ENCODE data around the gene MAN1C1. TPM values are rescaled to one million over a fixed set of nuclear protein-coding genes. Genes with fewer than 3 reads are reported as not detected.

The MAN1C1 gene
- total and polyA plus RNA-seq, 9 of the 15 experiments (the other 6 are each of a cell fraction or from before 2014, with no cell fraction given): 0.04 to 0.44 (median 0.10) TPM; not detected in 3

DNA sequence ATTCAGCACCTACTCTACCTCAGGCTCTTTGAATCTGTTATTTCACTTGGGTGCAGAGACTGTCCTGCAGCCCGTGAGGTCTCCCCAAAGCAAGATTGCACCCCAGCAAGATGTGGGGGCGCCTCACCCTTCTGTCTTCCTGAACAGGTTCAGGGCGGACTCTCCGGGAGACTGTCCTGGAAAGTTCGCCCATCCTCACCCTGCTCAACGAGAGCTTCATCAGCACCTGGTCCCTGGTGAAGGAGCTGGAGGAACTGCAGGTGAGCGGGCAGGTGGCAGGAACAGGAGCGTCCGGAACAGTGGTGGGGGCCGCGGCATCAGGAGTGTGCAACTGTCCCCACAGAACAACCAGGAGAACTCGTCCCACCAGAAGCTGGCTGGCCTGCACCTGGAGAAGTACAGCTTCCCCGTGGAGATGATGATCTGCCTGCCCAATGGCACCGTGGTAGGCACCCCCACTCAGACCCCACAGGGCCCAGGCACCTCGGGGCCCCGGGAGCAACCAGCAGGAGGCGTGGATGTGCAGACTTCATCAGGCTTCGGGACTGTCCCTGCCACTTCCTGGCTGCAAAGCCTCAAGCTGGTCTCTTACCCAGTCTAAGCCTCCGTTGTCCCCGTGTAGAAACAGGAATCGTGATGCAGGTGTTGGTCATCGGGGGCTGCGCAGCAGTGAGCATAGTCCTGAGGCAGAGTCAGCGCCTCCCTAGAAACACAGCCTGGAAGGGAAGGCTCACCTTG is 197.3 kb downstream of the MAN1C1 start:
- in situ Hi-C loops (cut with MboI) (loop anchor here (10.0 kb wide), 1 partner anchor 409 kb away; no protein-coding TSS in a partner anchor), intact Hi-C loops (cut with micrococcal nuclease) (no loop called here)
- 0 out of 4 replicates have a peak, but pooled peaks of 1 of the 2 experiments have one; percentile 21 for TF ChIP-seq TEAD1 (CRISPR knock-in tag; IDR thresholded peaks at IDR 0.05)
- TF ChIP-seq, protein P1, sequence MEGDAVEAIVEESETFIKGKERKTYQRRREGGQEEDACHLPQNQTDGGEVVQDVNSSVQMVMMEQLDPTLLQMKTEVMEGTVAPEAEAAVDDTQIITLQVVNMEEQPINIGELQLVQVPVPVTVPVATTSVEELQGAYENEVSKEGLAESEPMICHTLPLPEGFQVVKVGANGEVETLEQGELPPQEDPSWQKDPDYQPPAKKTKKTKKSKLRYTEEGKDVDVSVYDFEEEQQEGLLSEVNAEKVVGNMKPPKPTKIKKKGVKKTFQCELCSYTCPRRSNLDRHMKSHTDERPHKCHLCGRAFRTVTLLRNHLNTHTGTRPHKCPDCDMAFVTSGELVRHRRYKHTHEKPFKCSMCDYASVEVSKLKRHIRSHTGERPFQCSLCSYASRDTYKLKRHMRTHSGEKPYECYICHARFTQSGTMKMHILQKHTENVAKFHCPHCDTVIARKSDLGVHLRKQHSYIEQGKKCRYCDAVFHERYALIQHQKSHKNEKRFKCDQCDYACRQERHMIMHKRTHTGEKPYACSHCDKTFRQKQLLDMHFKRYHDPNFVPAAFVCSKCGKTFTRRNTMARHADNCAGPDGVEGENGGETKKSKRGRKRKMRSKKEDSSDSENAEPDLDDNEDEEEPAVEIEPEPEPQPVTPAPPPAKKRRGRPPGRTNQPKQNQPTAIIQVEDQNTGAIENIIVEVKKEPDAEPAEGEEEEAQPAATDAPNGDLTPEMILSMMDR (IDR thresholded peaks at IDR 0.05 in 2 of 3, conservative IDR thresholded peaks at IDR 0.05 in 1 of 3; ENCODE audit: insufficient read depth in 2 of 3, low read depth in 1 of 3, low read length in 3 of 3): peak; percentile 27 to 51 (median 44); a peak in 5 of 6 replicates
- peak in 1 of 2 experiments; percentile 49; a peak in 2 of 4 replicates for TF ChIP-seq RAD21 (CRISPR knock-in tag; conservative IDR thresholded peaks at IDR 0.05 in 1 of 2, IDR thresholded peaks at IDR 0.05 in 1 of 2)
- peak; percentile 54 for TF ChIP-seq POLR2G (IDR thresholded peaks at IDR 0.05; ENCODE audit: low read depth, low read length)
- no peak for TF ChIP-seq FOXA3 (CRISPR knock-in tag; conservative IDR thresholded peaks at IDR 0.05 in 1 of 2, IDR thresholded peaks at IDR 0.05 in 1 of 2)
- TF ChIP-seq, protein P2, sequence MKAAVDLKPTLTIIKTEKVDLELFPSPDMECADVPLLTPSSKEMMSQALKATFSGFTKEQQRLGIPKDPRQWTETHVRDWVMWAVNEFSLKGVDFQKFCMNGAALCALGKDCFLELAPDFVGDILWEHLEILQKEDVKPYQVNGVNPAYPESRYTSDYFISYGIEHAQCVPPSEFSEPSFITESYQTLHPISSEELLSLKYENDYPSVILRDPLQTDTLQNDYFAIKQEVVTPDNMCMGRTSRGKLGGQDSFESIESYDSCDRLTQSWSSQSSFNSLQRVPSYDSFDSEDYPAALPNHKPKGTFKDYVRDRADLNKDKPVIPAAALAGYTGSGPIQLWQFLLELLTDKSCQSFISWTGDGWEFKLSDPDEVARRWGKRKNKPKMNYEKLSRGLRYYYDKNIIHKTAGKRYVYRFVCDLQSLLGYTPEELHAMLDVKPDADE (conservative IDR thresholded peaks at IDR 0.05; ENCODE audit: control insufficient read depth, low read depth, low read length): no peak
- TF ChIP-seq, protein P3, sequence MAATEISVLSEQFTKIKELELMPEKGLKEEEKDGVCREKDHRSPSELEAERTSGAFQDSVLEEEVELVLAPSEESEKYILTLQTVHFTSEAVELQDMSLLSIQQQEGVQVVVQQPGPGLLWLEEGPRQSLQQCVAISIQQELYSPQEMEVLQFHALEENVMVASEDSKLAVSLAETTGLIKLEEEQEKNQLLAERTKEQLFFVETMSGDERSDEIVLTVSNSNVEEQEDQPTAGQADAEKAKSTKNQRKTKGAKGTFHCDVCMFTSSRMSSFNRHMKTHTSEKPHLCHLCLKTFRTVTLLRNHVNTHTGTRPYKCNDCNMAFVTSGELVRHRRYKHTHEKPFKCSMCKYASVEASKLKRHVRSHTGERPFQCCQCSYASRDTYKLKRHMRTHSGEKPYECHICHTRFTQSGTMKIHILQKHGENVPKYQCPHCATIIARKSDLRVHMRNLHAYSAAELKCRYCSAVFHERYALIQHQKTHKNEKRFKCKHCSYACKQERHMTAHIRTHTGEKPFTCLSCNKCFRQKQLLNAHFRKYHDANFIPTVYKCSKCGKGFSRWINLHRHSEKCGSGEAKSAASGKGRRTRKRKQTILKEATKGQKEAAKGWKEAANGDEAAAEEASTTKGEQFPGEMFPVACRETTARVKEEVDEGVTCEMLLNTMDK (IDR thresholded peaks at IDR 0.05; ENCODE audit: borderline replicate concordance, insufficient read depth, low read depth, low read length, poor library complexity, severe bottlenecking): peak; percentile 15
- no peaks in the 10 kb centered on the region for H3K9me1 ChIP-seq (ENCODE audit: control insufficient read depth, insufficient read depth, low read length)
- no peaks in the 10 kb centered on the region for H3K27me3 ChIP-seq (ENCODE audit: control insufficient read depth in 2 of 2, insufficient read depth in 2 of 2, low read length in 2 of 2)
- no peak overlapping the region for H2AFZ ChIP-seq (ENCODE audit: low read depth, low read length)
- H3K9ac ChIP-seq (ENCODE audit: insufficient read depth in 1 of 2, low read depth in 2 of 2, low read length in 2 of 2): peak overlapping the region in 1 of 2 experiments; percentile 69; a peak in 2 of 4 replicates
- FAIRE-seq (no peak), DNase-seq (ENCODE audit: extremely low read depth in 1 of 4, low spot score in 3 of 4) (no peak), ATAC-seq (peak; percentile 13; the same call in 1 of the 3 replicates)
- POLR2A ChIA-PET: interaction anchor here (0.5 kb wide), 1 partner anchor 574 kb away, joined by 3 read pairs; no protein-coding TSS in a partner anchor
- H3K36me3 ChIP-seq (ENCODE audit: control insufficient read depth, insufficient read depth, low read length): peaks cover 4% of the 10 kb centered on the region; the same call in 1 of the 3 replicates
- CTCF ChIA-PET (ENCODE audit: low intra/inter-chr PET ratio): interaction anchor here (0.7 kb wide), 2 partner anchors 183 to 511 kb away, joined by 3 read pairs; partner anchors contain the start of gene PAFAH2
- no peaks in the 10 kb centered on the region for H3K9me3 ChIP-seq (replicated peaks; ENCODE audit: control insufficient read depth, insufficient read depth, low read depth, low read length)
- no peak overlapping the region for H3K27ac ChIP-seq (ENCODE audit: extremely low read depth, low read depth, low read length)
- 62% methylated on average over 24 of the region's 24 CpGs for WGBS (ENCODE audit: insufficient coverage, low coverage, missing lambda C conversion rate)
- H3K4me3 ChIP-seq: no peak overlapping the region
- peaks cover 4% of the 10 kb centered on the region; the same call in 1 of the 2 replicates for H4K20me1 ChIP-seq (replicated peaks; ENCODE audit: control insufficient read depth, insufficient read depth, low read length)
- H3K4me2 ChIP-seq (ENCODE audit: insufficient read depth, low read length): no peak overlapping the region
- no TSS peak for BruUV-seq (replicated peaks)
- H3K4me1 ChIP-seq (replicated peaks in 1 of 2; ENCODE audit: control insufficient read depth in 2 of 2, insufficient read depth in 2 of 2, low read length in 2 of 2): peaks cover 15 to 55% of the 10 kb centered on the region in 2 experiments
- H3K79me2 ChIP-seq (ENCODE audit: control insufficient read depth, insufficient read depth, low read length): peaks cover 8% of the 10 kb centered on the region; the same call in 2 of the 3 replicates
